ENCODE measurements around the gene PDZD2. TPM values are rescaled to one million over a fixed set of nuclear protein-coding genes. Genes with fewer than 3 reads are reported as not detected.

PDZD2 gene
- total and polyA plus RNA-seq, 2 experiments from 2014 or later, result 8.3 to 16.9 TPM

DNA sequence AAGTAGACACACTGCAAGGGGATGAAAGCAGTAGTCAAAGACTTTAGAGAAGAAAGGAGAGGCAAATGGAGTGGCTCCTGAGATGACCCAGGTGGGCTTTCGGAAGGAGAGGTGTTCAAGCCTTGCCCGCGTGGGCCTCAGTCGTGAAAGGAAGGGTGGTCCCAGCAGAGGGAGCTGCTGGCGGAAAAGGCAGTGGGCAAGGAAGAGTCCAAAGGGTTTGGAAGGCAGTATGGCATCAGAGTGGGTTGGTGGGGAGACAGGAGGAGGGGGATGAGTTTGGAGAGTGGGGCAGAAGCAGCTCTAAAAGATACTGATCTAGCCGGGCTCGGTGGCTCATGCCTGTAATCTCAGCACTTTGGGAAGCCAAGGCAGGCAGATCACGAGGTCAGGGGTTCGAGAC is 369.8 kb downstream of the PDZD2 start:
- no peaks in the 10 kb centered on the region for H3K9me2 ChIP-seq (ENCODE audit: insufficient read depth)
- H3K4me1 ChIP-seq (ENCODE audit: insufficient read depth), result peaks cover 29% of the 10 kb centered on the region
- H2AFZ ChIP-seq, result no peak overlapping the region
- no peaks in the 10 kb centered on the region for H3K36me3 ChIP-seq (ENCODE audit: insufficient read depth)
- H4K20me1 ChIP-seq (replicated peaks; ENCODE audit: insufficient read depth), result no peaks in the 10 kb centered on the region
- no peak overlapping the region for H3K4me3 ChIP-seq
- H3K27me3 ChIP-seq (ENCODE audit: insufficient read depth), result no peaks in the 10 kb centered on the region
- H3K79me2 ChIP-seq (replicated peaks; ENCODE audit: insufficient read depth), result no peaks in the 10 kb centered on the region
- Mint-ChIP-seq H3K27ac (no peak overlapping the region; the same call in 1 of the 2 replicates), H3K9me3 (no peaks in the 10 kb centered on the region; the same call in 2 of the 3 replicates), H3K4me1 (peaks cover 10% of the 10 kb centered on the region), H3K27me3 (ENCODE audit: insufficient read depth, low read depth, poor library complexity) (no peaks in the 10 kb centered on the region), H3K4me3 (no peak overlapping the region), H3K36me3 (ENCODE audit: low read depth) (peaks cover under 1% of the 10 kb centered on the region; the same call in 1 of the 3 replicates)
- H3K4me2 ChIP-seq, result no peak overlapping the region
- no peaks in the 10 kb centered on the region for H3F3A ChIP-seq (replicated peaks; ENCODE audit: low read depth)
- ATAC-seq, result no peak
- H3K27ac ChIP-seq (ENCODE audit: low read depth), result peak overlapping the region; percentile 32; the same call in 1 of the 2 replicates
- no peak for DNase-seq (ENCODE audit: low spot score)
- TF ChIP-seq, protein P1, sequence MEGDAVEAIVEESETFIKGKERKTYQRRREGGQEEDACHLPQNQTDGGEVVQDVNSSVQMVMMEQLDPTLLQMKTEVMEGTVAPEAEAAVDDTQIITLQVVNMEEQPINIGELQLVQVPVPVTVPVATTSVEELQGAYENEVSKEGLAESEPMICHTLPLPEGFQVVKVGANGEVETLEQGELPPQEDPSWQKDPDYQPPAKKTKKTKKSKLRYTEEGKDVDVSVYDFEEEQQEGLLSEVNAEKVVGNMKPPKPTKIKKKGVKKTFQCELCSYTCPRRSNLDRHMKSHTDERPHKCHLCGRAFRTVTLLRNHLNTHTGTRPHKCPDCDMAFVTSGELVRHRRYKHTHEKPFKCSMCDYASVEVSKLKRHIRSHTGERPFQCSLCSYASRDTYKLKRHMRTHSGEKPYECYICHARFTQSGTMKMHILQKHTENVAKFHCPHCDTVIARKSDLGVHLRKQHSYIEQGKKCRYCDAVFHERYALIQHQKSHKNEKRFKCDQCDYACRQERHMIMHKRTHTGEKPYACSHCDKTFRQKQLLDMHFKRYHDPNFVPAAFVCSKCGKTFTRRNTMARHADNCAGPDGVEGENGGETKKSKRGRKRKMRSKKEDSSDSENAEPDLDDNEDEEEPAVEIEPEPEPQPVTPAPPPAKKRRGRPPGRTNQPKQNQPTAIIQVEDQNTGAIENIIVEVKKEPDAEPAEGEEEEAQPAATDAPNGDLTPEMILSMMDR (conservative IDR thresholded peaks at IDR 0.05; ENCODE audit: low read depth in 2 of 2), result peak; percentile 9 to 44; a peak in 2 of 4 replicates
- no peak for TF ChIP-seq ZNF114 (CRISPR knock-in tag; IDR thresholded peaks at IDR 0.05)

DNA sequence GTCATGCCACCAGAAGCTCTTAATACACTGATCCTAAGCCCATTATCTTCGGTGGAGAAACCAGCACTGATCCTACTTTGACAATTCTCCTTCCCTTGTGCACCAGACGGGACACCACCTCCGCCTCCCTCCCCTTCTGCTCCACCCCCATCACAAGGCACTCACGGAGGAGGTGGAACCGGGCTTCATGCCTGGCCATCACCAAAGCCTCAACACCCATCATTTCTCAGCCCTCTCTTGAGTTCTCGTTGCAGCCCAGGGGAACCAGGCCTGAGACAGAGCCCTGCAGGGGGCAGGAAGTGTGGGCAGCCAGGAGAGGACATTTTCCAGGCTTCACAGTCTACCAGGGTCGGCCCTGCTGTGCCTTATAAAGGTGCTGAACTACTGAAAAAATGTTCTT is 374.7 kb downstream of the PDZD2 start:
- peak overlapping the region; percentile 70 for H3K4me2 ChIP-seq
- Mint-ChIP-seq H3K36me3 (ENCODE audit: low read depth) (no peaks in the 10 kb centered on the region), H3K4me3 (no peak overlapping the region), H3K9me3 (no peaks in the 10 kb centered on the region), H3K4me1 (peaks cover 47% of the 10 kb centered on the region), H3K27ac (no peak overlapping the region), H3K27me3 (ENCODE audit: insufficient read depth, low read depth, poor library complexity) (peaks cover 2% of the 10 kb centered on the region)
- H3K27me3 ChIP-seq (ENCODE audit: insufficient read depth), result no peaks in the 10 kb centered on the region
- H4K20me1 ChIP-seq (replicated peaks; ENCODE audit: insufficient read depth), result no peaks in the 10 kb centered on the region
- H3K79me2 ChIP-seq (replicated peaks; ENCODE audit: insufficient read depth), result no peaks in the 10 kb centered on the region
- H3K27ac ChIP-seq (ENCODE audit: low read depth), result no peak overlapping the region; the same call in 1 of the 2 replicates
- no peaks in the 10 kb centered on the region for H3K9me2 ChIP-seq (ENCODE audit: insufficient read depth)
- peak; percentile 50 for ATAC-seq
- H3K4me1 ChIP-seq (ENCODE audit: insufficient read depth), result peaks cover 53% of the 10 kb centered on the region
- H3K36me3 ChIP-seq (ENCODE audit: insufficient read depth), result no peaks in the 10 kb centered on the region
- no peaks in the 10 kb centered on the region; the same call in 1 of the 2 replicates for H3F3A ChIP-seq (replicated peaks; ENCODE audit: low read depth)
- no peak overlapping the region for H3K4me3 ChIP-seq
- DNase-seq (ENCODE audit: low spot score), result no peak
- no peak overlapping the region; the same call in 1 of the 2 replicates for H2AFZ ChIP-seq
- TF ChIP-seq EZH2phosphoT487 (IDR thresholded peaks at IDR 0.05; ENCODE audit: unreplicated experiment) (no peak), POLR2AphosphoS5 (IDR thresholded peaks at IDR 0.05; ENCODE audit: low read depth) (no peak), STAT1 (IDR thresholded peaks at IDR 0.05; ENCODE audit: unreplicated experiment) (no peak), ZNF114 (CRISPR knock-in tag; IDR thresholded peaks at IDR 0.05) (no peak), NANOG (IDR thresholded peaks at IDR 0.05; ENCODE audit: borderline replicate concordance) (no peak), CREB1 (CRISPR knock-in tag; IDR thresholded peaks at IDR 0.05; ENCODE audit: low read depth) (no peak), JUNB (IDR thresholded peaks at IDR 0.05; ENCODE audit: unreplicated experiment) (no peak), REST (IDR thresholded peaks at IDR 0.05; ENCODE audit: unreplicated experiment) (no peak), ZNF462 (CRISPR knock-in tag; IDR thresholded peaks at IDR 0.05) (no peak)

Measured in GM23338 (cell line).